IMR-90 (cell line): ENCODE results near the gene SOX4. TPM values are rescaled to one million over a fixed set of nuclear protein-coding genes. Genes with fewer than 3 reads are reported as not detected.

Experiments used
- ATAC-seq: fragments of 200-7000 bp; cut with Tn5 transposase; 2 replicates; pipeline ENCODE4 v1.9.1; 2020; ENCODE audit warnings: low read depth, mild to moderate bottlenecking, moderate library complexity
- BruUV-seq: library from RNA; stranded (reverse); fragments of 400-500 nt; replicated peaks from 2 replicates; lab custom pipeline; 2021; lab: Mats Ljungman, UMichigan
- CTCF ChIA-PET: fragments of 300-600 bp; formaldehyde crosslinking; extraction: SDS; loops from one replicate; lab custom pipeline; 2021; ENCODE audit warnings: antibody characterized with exemption; lab: Yijun Ruan, JAX
- POLR2A ChIA-PET: fragments of 300-600 bp; sonication (Branson Sonifier 250); formaldehyde crosslinking; loops from one replicate; lab custom pipeline; 2022; ENCODE audit warnings: antibody characterized with exemption; ENCODE audit not compliant: unreplicated experiment; lab: Charles Lee
- DNase-seq: peaks from one replicate; pipeline ENCODE4 v3.0.0; 2013
- H2AFZ ChIP-seq: replicated peaks from 2 replicates; pipeline ENCODE3; 2013; ENCODE audit warnings: low read length, mild to moderate bottlenecking; ENCODE audit not compliant: poor library complexity
- H2AK5ac ChIP-seq: 2 replicates; pipeline ENCODE4 v1.6.1; 2013; ENCODE audit warnings: low read depth, low read length, inconsistent platforms
- H2AK9ac ChIP-seq: replicated peaks from 2 replicates; pipeline ENCODE3; 2013; ENCODE audit warnings: mild to moderate bottlenecking, low read depth, low read length, moderate library complexity; ENCODE audit not compliant: poor library complexity
- H2BK120ac ChIP-seq: 2 replicates; pipeline ENCODE4 v1.6.1; 2013; ENCODE audit warnings: low read depth, low read length, inconsistent platforms
- H2BK15ac ChIP-seq: 3 replicates; pipeline ENCODE4 v1.6.1; 2013; ENCODE audit warnings: low read depth, low read length, inconsistent platforms
- H2BK20ac ChIP-seq: 2 replicates; pipeline ENCODE4 v1.6.1; 2013; ENCODE audit warnings: low read depth, mild to moderate bottlenecking, inconsistent platforms, low read length, moderate library complexity
- H2BK5ac ChIP-seq: 2 replicates; pipeline ENCODE4 v1.6.1; 2013; ENCODE audit warnings: mild to moderate bottlenecking, low read depth, low read length, inconsistent platforms; ENCODE audit not compliant: poor library complexity, severe bottlenecking
- H3K14ac ChIP-seq: replicated peaks from 2 replicates; pipeline ENCODE4 v1.6.1; 2013; ENCODE audit warnings: low read depth, low read length, inconsistent platforms
- H3K18ac ChIP-seq: 2 replicates; pipeline ENCODE4 v1.6.1; 2013; ENCODE audit warnings: low read depth, low read length, control low read depth
- H3K23ac ChIP-seq: 2 replicates; pipeline ENCODE4 v1.6.1; 2013; ENCODE audit warnings: low read depth, low read length, inconsistent platforms
- H3K27ac ChIP-seq: 2 replicates; pipeline ENCODE4 v1.5.1; 2013; ENCODE audit warnings: mild to moderate bottlenecking, control low read depth, low read length; ENCODE audit not compliant: insufficient read depth
- H3K27me3 ChIP-seq: 2 replicates; pipeline ENCODE4 v1.6.1; 2013; ENCODE audit warnings: low read length; ENCODE audit not compliant: control insufficient read depth, insufficient read depth
- H3K36me3 ChIP-seq: 2 replicates; pipeline ENCODE4 v1.6.1; 2013; ENCODE audit warnings: low read length, mixed read lengths; ENCODE audit not compliant: control insufficient read depth, insufficient read depth
- H3K4ac ChIP-seq: 2 replicates; pipeline ENCODE4 v1.6.1; 2013; ENCODE audit warnings: low read depth, low read length, inconsistent platforms
- H3K4me1 ChIP-seq: 2 replicates; pipeline ENCODE4 v1.6.1; 2013; ENCODE audit warnings: low read length, mixed read lengths; ENCODE audit not compliant: control insufficient read depth, insufficient read depth
- H3K4me2 ChIP-seq: 2 replicates; pipeline ENCODE4 v1.6.1; 2013; ENCODE audit warnings: low read depth, mild to moderate bottlenecking, control low read depth, low read length, moderate library complexity
- H3K4me3 ChIP-seq: 2 replicates; pipeline ENCODE4 v1.5.1; 2013; ENCODE audit warnings: low read depth, mild to moderate bottlenecking, control low read depth, low read length, moderate library complexity; ENCODE audit not compliant: insufficient read depth
- H3K56ac ChIP-seq: 2 replicates; pipeline ENCODE4 v1.6.1; 2013; ENCODE audit warnings: low read length, inconsistent platforms; ENCODE audit not compliant: insufficient read depth; ENCODE audit errors: extremely low read depth
- H3K79me1 ChIP-seq, 2 experiments: 2 replicates each; pipeline ENCODE4 v1.6.1; 2013; ENCODE audit warnings: low read length in 2 of 2, inconsistent platforms in 1 of 2, low read depth in 1 of 2
- H3K9ac ChIP-seq: 2 replicates; pipeline ENCODE4 v1.6.1; 2013; ENCODE audit warnings: low read depth, low read length, control low read depth
- H3K9me1 ChIP-seq: 2 replicates; pipeline ENCODE4 v1.6.1; 2013; ENCODE audit warnings: low read length, inconsistent platforms; ENCODE audit not compliant: insufficient read depth
- H3K9me3 ChIP-seq: 2 replicates; pipeline ENCODE4 v1.6.1; 2013; ENCODE audit warnings: low read length; ENCODE audit not compliant: control insufficient read depth, insufficient read depth
- H4K20me1 ChIP-seq: 2 replicates; pipeline ENCODE4 v1.6.1; 2013; ENCODE audit warnings: low read length, inconsistent platforms; ENCODE audit not compliant: insufficient read depth
- H4K5ac ChIP-seq: 2 replicates; pipeline ENCODE4 v1.6.1; 2013; ENCODE audit warnings: mild to moderate bottlenecking, low read depth, low read length, control low read depth
- H4K8ac ChIP-seq, 2 experiments: 2 replicates each; pipeline ENCODE4 v1.6.1; 2013; ENCODE audit warnings: low read depth in 2 of 2, low read length in 2 of 2, control low read depth in 1 of 2, inconsistent platforms in 1 of 2
- H4K91ac ChIP-seq: 2 replicates; pipeline ENCODE4 v1.6.1; 2013; ENCODE audit warnings: low read depth, low read length, inconsistent platforms; ENCODE audit not compliant: insufficient read depth
- MXI1 ChIP-seq: IDR thresholded peaks from 2 replicates; pipeline ENCODE4 v1.6.1; 2012; ENCODE audit warnings: low read depth, mild to moderate bottlenecking, low read length, moderate library complexity, borderline replicate concordance
- RFX5 ChIP-seq: IDR thresholded peaks from 2 replicates; pipeline ENCODE4 v1.8.0; 2012; ENCODE audit warnings: low read depth, mild to moderate bottlenecking, low read length, moderate library complexity
- WGBS, 2 experiments: methylation state at CpG; one replicate each; pipeline versions ENCODE4 v1.1.5 to v1.1.7; 2013; ENCODE audit warnings: missing lambda C conversion rate in 2 of 2; ENCODE audit not compliant: insufficient read length in 1 of 2; ENCODE audit errors: extremely low coverage in 2 of 2; 5-methylcytosine and 5-hydroxymethylcytosine counted together
- dilution Hi-C: fragments of 300-500 bp; cut with HindIII; formaldehyde crosslinking; loops from one replicate; pipeline ENCODE4 v1.14.3; 2018; ENCODE audit warnings: low sequenced_read_pairs; ENCODE audit not compliant: unreplicated experiment
- in situ Hi-C: fragments of 300-500 bp; cut with MboI; formaldehyde crosslinking; loops from 3 replicates; pipeline ENCODE4 v1.14.3; 2019; ENCODE audit warnings: low sequenced_read_pairs, inconsistent platforms, mixed read lengths
- intact Hi-C: fragments of 100-400 bp; cut with micrococcal nuclease; formaldehyde crosslinking; loops from 2 replicates; pipeline ENCODE4 v1.10.0; 2022
- polyA plus RNA-seq, 3 experiments: library from polyadenylated mRNA; depleted of rRNA; stranded (reverse); fragments of >200 nt; gene quantifications; 2 replicates each; pipeline ENCODE4 v1.2.3, GENCODE V29; 2012; ENCODE audit warnings: low replicate concordance in 1 of 3
- total RNA-seq: library from RNA; depleted of rRNA; stranded (reverse); fragments of >200 nt; gene quantifications from 2 replicates; pipeline ENCODE4 v1.2.3, GENCODE V29; 2012

Gene SOX4
- total and polyA plus RNA-seq, 2 of the 4 experiments (the other 2 are of a cell fraction): 4.7 to 4.8 TPM

DNA sequence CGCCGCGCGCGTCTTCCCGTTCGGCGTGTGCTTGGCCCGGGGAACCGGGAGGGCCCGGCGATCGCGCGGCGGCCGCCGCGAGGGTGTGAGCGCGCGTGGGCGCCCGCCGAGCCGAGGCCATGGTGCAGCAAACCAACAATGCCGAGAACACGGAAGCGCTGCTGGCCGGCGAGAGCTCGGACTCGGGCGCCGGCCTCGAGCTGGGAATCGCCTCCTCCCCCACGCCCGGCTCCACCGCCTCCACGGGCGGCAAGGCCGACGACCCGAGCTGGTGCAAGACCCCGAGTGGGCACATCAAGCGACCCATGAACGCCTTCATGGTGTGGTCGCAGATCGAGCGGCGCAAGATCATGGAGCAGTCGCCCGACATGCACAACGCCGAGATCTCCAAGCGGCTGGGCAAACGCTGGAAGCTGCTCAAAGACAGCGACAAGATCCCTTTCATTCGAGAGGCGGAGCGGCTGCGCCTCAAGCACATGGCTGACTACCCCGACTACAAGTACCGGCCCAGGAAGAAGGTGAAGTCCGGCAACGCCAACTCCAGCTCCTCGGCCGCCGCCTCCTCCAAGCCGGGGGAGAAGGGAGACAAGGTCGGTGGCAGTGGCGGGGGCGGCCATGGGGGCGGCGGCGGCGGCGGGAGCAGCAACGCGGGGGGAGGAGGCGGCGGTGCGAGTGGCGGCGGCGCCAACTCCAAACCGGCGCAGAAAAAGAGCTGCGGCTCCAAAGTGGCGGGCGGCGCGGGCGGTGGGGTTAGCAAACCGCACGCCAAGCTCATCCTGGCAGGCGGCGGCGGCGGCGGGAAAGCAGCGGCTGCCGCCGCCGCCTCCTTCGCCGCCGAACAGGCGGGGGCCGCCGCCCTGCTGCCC, 1.1 kb downstream of the SOX4 start:
- no peaks in the 10 kb centered on the region for H3K27me3 ChIP-seq
- peak overlapping the region; percentile 81 for H2AK9ac ChIP-seq
- H4K5ac ChIP-seq: peak overlapping the region; percentile 11
- H2BK5ac ChIP-seq: peak overlapping the region; percentile 79
- H3K4ac ChIP-seq: peak overlapping the region; percentile 98
- peaks cover 3% of the 10 kb centered on the region; the same call in 1 of the 2 replicates for H3K9me1 ChIP-seq
- H3K56ac ChIP-seq: peak overlapping the region; percentile 87; the same call in 1 of the 2 replicates
- H4K91ac ChIP-seq: peak overlapping the region; percentile 87
- in situ Hi-C loops: loop anchor here (10.0 kb wide), 1 partner anchor 550 kb away; no protein-coding TSS in a partner anchor
- peak overlapping the region; percentile 47 for H3K18ac ChIP-seq
- H3K9me3 ChIP-seq: no peaks in the 10 kb centered on the region
- H2AFZ ChIP-seq: peak overlapping the region; percentile 94
- 0% methylated on average over 23 of the region's 112 CpGs; no CpG with 5 or more reads in 1 of the 2 experiments for WGBS, 2 experiments
- H2BK15ac ChIP-seq: peak overlapping the region; percentile 78; the same call in 2 of the 3 replicates
- peak overlapping the region; percentile 87 for H2BK120ac ChIP-seq
- intact Hi-C loops: loop anchor here (5.0 to 10.0 kb wide), 10 partner anchors 148 to 1233 kb away; no protein-coding TSS in a partner anchor
- ATAC-seq (peak; percentile 19), DNase-seq (peak; percentile 63)
- dilution Hi-C loops: no loop called here
- TF ChIP-seq RFX5: no peak
- peak; percentile 85 for TF ChIP-seq MXI1
- no TSS peak for BruUV-seq
- CTCF ChIA-PET: interaction anchor here (0.8 kb wide), 1 partner anchor 1851 kb away, joined by 4 read pairs; no protein-coding TSS in a partner anchor
- H3K14ac ChIP-seq: peak overlapping the region; percentile 97
- H3K4me1 ChIP-seq: peaks cover 4% of the 10 kb centered on the region
- H4K20me1 ChIP-seq: peaks cover 32% of the 10 kb centered on the region
- H3K4me2 ChIP-seq: peak overlapping the region; percentile 37; the same call in 1 of the 2 replicates
- peaks cover 25% of the 10 kb centered on the region for H3K36me3 ChIP-seq
- H3K9ac ChIP-seq: peak overlapping the region; percentile 99
- H2BK20ac ChIP-seq: peak overlapping the region; percentile 49; the same call in 1 of the 2 replicates
- H2AK5ac ChIP-seq: no peak overlapping the region
- peaks cover 9 to 20% of the 10 kb centered on the region in 2 experiments; a peak in 3 of 4 replicates for H3K79me1 ChIP-seq
- POLR2A ChIA-PET: interaction anchor here (0.6 to 4.2 kb wide), 20 partner anchors 17 to 1915 kb away, joined by 3 to 36 read pairs (median 4); no protein-coding TSS in a partner anchor
- peak overlapping the region; percentile 90 for H3K27ac ChIP-seq
- peak overlapping the region; percentile 80 to 87; a peak in 3 of 4 replicates for H4K8ac ChIP-seq
- H3K4me3 ChIP-seq: peak overlapping the region; percentile 84
- peak overlapping the region; percentile 95 for H3K23ac ChIP-seq
